Measurements from ENCODE around the gene KCNJ10.

DNA sequence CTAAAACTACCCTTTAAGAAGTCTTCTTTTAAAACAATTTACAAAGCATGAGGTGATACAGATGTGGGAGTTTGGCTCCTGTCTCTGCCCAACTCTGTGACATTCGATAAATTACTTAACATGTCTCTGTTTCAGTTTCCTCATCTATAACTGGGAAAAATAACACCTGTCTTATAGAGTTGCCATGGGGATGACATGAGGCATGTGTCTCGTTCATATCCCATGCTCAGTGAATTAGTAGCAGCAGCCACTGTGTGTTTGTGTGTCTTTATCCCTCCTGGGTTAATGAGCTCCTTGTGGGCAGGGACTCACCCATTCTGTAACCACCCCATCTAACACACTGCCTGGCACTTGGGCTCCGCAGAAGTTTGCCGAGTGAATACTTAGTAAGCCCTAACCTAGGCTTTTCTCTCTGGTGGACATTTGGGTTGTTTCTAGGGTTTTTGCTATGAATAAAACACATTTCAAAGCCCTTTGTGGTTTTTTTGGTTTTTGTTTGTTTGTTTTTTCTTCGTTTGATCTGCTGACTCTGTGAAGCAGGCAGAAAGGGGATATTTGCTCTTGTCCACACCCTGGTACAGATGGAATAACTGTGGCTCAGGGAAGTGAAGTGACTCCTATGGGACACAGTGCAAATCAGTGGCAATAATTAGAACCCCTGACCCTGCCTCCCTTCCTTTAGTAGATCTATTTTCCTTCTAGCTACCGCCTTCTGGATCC lies 10.6 kb upstream of the KCNJ10 start:
- no peak for TF ChIP-seq EZH2phosphoT487 (IDR thresholded peaks at IDR 0.05; ENCODE audit: borderline replicate concordance, low read depth, low read length)
- TF ChIP-seq, protein P1, sequence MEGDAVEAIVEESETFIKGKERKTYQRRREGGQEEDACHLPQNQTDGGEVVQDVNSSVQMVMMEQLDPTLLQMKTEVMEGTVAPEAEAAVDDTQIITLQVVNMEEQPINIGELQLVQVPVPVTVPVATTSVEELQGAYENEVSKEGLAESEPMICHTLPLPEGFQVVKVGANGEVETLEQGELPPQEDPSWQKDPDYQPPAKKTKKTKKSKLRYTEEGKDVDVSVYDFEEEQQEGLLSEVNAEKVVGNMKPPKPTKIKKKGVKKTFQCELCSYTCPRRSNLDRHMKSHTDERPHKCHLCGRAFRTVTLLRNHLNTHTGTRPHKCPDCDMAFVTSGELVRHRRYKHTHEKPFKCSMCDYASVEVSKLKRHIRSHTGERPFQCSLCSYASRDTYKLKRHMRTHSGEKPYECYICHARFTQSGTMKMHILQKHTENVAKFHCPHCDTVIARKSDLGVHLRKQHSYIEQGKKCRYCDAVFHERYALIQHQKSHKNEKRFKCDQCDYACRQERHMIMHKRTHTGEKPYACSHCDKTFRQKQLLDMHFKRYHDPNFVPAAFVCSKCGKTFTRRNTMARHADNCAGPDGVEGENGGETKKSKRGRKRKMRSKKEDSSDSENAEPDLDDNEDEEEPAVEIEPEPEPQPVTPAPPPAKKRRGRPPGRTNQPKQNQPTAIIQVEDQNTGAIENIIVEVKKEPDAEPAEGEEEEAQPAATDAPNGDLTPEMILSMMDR (conservative IDR thresholded peaks at IDR 0.05; ENCODE audit: low read length) = no peak
